KMS-11 (cell line): ENCODE measurements around the gene AUTS2.

Source experiments
- H2AFZ ChIP-seq: fragments of 200-600 bp; sonication (generic); 2 replicates; pipeline ENCODE4 v1.6.1; 2016; ENCODE audit warnings: antibody characterized with exemption, mixed run types, low read depth
- H3K27ac ChIP-seq: fragments of 200-600 bp; sonication (generic); 2 replicates; pipeline ENCODE4 v1.6.1; 2016; ENCODE audit warnings: mild to moderate bottlenecking, mixed run types
- H3K27me3 ChIP-seq: fragments of 200-600 bp; sonication (generic); 2 replicates; pipeline ENCODE4 v1.6.1; 2017; ENCODE audit warnings: mild to moderate bottlenecking, low read depth, mixed run types, moderate library complexity; ENCODE audit not compliant: insufficient read depth
- H3K36me3 ChIP-seq: fragments of 200-600 bp; sonication (generic); 2 replicates; pipeline ENCODE4 v1.6.1; 2017; ENCODE audit warnings: mild to moderate bottlenecking, mixed run types; ENCODE audit not compliant: insufficient read depth
- H3K4me1 ChIP-seq: fragments of 200-600 bp; sonication (generic); 2 replicates; pipeline ENCODE4 v1.6.1; 2016; ENCODE audit warnings: mild to moderate bottlenecking, low read depth, mixed run types; ENCODE audit not compliant: poor library complexity, severe bottlenecking
- H3K4me2 ChIP-seq: fragments of 200-600 bp; sonication (generic); 2 replicates; pipeline ENCODE4 v1.7.0; 2016; ENCODE audit warnings: mild to moderate bottlenecking, mixed run types
- H3K4me3 ChIP-seq: fragments of 200-600 bp; sonication (generic); IDR thresholded peaks from 2 replicates; pipeline ENCODE4 v1.6.1; 2017; ENCODE audit warnings: low read depth, low read length, mixed read lengths; ENCODE audit not compliant: insufficient read depth
- H3K79me2 ChIP-seq: fragments of 200-600 bp; sonication (generic); 2 replicates; pipeline ENCODE4 v1.6.1; 2016; ENCODE audit warnings: low read depth, mixed run types; ENCODE audit not compliant: insufficient read depth
- H3K9ac ChIP-seq: fragments of 200-600 bp; sonication (generic); 2 replicates; pipeline ENCODE4 v1.6.1; 2016; ENCODE audit warnings: mild to moderate bottlenecking, mixed run types
- H4K20me1 ChIP-seq: fragments of 200-600 bp; sonication (generic); 2 replicates; pipeline ENCODE4 v1.6.1; 2016; ENCODE audit warnings: mild to moderate bottlenecking, mixed run types; ENCODE audit not compliant: insufficient read depth
- CTCF ChIP-seq: fragments of 200-600 bp; sonication (generic); conservative IDR thresholded peaks from 2 replicates; pipeline ENCODE4 v1.6.1; 2017; ENCODE audit warnings: low read depth, mild to moderate bottlenecking, antibody characterized with exemption, low read length, moderate library complexity, mixed read lengths

AUTS2 gene

DNA sequence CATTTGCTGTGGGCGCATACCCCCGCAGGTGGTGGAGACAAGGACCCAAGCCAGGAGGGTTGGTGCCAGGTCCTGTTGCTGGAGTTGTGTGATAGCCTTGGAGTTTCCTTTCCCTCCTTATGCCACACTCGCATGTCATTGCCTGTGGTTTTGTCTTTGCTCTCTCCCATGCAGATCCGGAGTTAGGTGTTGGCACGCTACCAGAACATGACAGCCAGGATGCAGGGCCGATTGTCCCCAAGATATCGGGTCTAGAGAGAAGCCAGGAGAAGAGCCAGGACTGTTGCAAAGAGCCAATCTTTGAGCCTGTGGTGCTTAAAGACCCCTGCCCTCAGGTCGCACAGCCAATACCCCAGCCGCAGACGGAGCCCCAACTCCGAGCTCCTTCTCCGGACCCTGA lies 1164.4 kb downstream of the AUTS2 start:
- Histone ChIP-seq H3K9ac (peak overlapping the region; percentile 65; the same call in 1 of the 2 replicates), H2AFZ (no peak overlapping the region), H3K27me3 (no peaks in the 10 kb centered on the region), H4K20me1 (no peaks in the 10 kb centered on the region), H3K4me2 (peak overlapping the region; percentile 99), H3K36me3 (peaks cover 21% of the 10 kb centered on the region; the same call in 1 of the 2 replicates), H3K4me3 (peak overlapping the region; percentile 42), H3K27ac (peak overlapping the region; percentile 95), H3K4me1 (peaks cover 96% of the 10 kb centered on the region), H3K79me2 (peaks cover 89% of the 10 kb centered on the region)
- no peak for TF ChIP-seq CTCF

DNA sequence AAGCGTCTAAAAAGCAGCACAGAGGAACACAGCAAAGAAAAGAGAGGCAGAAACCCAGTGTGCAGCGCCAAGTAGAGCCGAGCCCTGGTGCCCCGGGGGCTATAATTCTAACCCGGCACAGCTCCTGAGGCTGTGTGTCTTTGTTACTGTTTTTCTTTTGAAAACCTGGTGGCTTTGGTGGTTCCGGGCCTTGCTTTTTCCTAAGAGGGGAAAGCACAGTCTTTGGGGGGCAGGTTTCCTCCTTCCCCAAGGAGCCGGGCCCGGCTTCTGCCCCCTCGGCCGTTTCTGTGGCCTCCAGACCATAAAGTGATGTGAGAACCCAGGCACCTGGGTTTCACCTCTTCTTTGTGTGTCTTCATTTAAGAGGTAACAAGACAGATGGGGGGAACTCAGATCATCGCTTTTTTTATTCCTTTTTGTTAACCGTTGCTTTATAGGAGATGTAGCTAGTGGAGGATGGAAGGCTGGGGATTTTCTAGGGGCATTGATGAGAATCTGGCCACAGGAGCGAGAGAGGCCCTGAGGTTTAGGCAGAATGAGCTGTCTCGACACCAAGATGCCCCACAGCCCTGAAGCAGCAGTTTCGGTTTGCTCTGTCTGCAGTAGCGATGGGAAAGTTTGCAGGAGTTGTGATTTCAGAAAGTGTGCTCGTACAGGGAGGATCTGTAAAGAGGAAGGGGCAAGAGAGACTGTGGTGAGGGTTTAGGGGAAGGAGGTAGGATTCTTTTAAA lies 1165.9 kb downstream of the AUTS2 start:
- H3K27me3 ChIP-seq: no peaks in the 10 kb centered on the region
- no peak for TF ChIP-seq CTCF
- H2AFZ ChIP-seq: no peak overlapping the region
- H3K79me2 ChIP-seq: peaks cover 89% of the 10 kb centered on the region
- H3K4me2 ChIP-seq: peak overlapping the region; percentile 99
- peak overlapping the region; percentile 95 for H3K27ac ChIP-seq
- H3K4me3 ChIP-seq: no peak overlapping the region
- peaks cover 25% of the 10 kb centered on the region; the same call in 1 of the 2 replicates for H3K36me3 ChIP-seq
- H3K9ac ChIP-seq: peak overlapping the region; percentile 65
- no peaks in the 10 kb centered on the region for H4K20me1 ChIP-seq
- H3K4me1 ChIP-seq: peaks cover 96% of the 10 kb centered on the region

GRCh38 chr7:70764701-70765208 lies 1166.5 kb downstream of the AUTS2 start:
- Histone ChIP-seq H3K9ac (peak overlapping the region; percentile 65; the same call in 1 of the 2 replicates), H3K4me3 (no peak overlapping the region), H3K4me2 (peak overlapping the region; percentile 99), H3K79me2 (peaks cover 87% of the 10 kb centered on the region), H2AFZ (no peak overlapping the region), H3K36me3 (peaks cover 27% of the 10 kb centered on the region; the same call in 1 of the 2 replicates), H3K27me3 (no peaks in the 10 kb centered on the region), H3K4me1 (peaks cover 92% of the 10 kb centered on the region), H4K20me1 (no peaks in the 10 kb centered on the region), H3K27ac (peak overlapping the region; percentile 95)
- TF ChIP-seq CTCF: no peak

- no peaks in the 10 kb centered on the region for H4K20me1 ChIP-seq
- H3K79me2 ChIP-seq: peaks cover 87% of the 10 kb centered on the region
- peak overlapping the region; percentile 65; the same call in 1 of the 2 replicates for H3K9ac ChIP-seq
- H3K4me3 ChIP-seq: no peak overlapping the region
- peaks cover 36% of the 10 kb centered on the region; the same call in 1 of the 2 replicates for H3K36me3 ChIP-seq
- no peak overlapping the region for H2AFZ ChIP-seq
- H3K27ac ChIP-seq: peak overlapping the region; percentile 95
- H3K27me3 ChIP-seq: no peaks in the 10 kb centered on the region
- peaks cover 87% of the 10 kb centered on the region for H3K4me1 ChIP-seq
- H3K4me2 ChIP-seq: peak overlapping the region; percentile 99
- no peak for TF ChIP-seq CTCF
Observed at GRCh38 chr7:70765651-70766050, 1167.4 kb downstream of the AUTS2 start.
